ENCODE results near the gene SLC25A45.

Gene SLC25A45

DNA sequence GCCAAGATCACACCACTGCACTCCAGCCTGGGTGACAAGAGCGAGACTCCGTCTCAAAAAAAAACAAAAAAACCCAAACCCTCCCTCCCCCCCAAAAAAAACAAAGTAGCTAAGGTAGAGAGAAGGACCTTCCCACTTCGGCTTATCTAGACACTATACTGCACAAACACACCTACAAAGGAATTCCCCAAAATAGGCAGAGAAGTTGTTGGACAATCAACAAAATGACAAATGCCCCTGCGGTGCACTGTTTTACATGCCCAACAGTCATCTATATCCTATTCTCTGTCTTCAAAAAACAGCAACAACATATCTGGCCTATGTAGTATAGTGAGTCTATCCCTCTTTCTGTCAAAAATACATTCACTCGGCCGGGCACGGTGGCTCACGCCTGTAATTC, 55.4 kb downstream of the SLC25A45 start:
- no peak for DNase-seq (ENCODE audit: insufficient read length, low spot score)
- no peak for FAIRE-seq

DNA sequence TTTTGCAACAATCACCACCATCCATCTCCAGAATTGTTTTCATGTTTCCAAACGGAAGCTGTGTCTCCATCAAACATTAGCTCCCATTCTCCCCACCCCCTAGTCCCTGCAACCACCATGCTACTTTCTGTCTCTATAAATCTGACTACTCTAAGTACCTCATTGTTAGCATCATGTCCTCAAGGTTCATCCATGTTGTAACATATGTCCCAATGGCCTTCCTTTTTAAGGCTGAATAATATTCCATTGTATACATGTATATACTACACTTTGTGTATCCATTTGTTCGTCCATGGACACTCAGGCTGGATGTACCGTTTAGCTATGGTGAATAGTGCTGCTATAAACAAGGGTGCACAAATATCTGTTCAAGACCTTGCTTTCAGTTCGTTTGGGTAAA, 57.0 kb downstream of the SLC25A45 start:
- DNase-seq (ENCODE audit: insufficient read length, low spot score): no peak
- FAIRE-seq: no peak

All from GM19239 (cell line).